NCI-H2081 (cell line): ENCODE data around the gene BCAT1.
"Not testable (repeated sequence)": the region's sequence is repeated elsewhere in the genome, so short reads cannot be mapped to it uniquely, and the experiment has no call there.

ENCODE experiments used
- DNase-seq, 2 experiments: peaks; one replicate each; lab custom pipeline; 2025; lab: John Stamatoyannopoulos, UW

The BCAT1 gene

DNA sequence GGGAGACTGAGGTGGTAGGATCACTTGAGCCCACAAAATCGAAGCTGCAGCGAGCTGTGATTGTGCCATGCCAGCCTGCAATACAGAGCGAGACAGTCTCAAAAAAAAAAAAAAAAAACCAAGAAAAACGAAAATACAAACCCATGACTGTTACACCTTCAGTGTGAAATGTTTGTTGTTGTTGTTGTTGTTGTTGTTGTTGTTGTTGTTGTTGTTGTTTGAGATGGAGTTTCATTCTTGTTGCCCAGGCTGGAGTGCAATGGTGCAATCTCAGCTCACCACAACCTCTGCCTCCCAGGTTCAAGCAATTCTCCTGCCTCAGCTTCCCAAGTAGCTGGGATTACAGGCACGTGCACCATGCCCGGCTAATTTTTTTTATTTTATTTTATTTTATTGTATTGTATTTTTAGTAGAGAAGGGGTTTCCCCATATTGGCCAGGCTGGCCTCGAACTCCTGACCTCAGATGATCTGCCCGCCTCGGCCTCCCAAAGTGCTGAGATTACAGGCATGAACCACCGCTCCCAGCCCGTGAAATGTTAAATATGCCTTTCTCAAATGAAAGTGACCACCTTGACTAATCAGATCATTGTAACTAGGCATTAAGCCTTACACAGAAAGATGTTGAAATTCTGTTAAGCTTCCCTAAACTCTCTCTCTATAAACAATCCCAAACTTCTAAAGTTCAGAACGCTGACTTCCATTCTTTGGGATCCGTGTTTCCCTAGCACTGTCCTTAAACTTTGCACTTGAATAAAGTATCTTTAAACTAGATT, 20.2 kb downstream of the BCAT1 start:
- not testable (repeated sequence) for DNase-seq

- DNase-seq, result no peak
Observed at GRCh38 chr12:24928131-24928530, 20.8 kb downstream of the BCAT1 start.

DNA sequence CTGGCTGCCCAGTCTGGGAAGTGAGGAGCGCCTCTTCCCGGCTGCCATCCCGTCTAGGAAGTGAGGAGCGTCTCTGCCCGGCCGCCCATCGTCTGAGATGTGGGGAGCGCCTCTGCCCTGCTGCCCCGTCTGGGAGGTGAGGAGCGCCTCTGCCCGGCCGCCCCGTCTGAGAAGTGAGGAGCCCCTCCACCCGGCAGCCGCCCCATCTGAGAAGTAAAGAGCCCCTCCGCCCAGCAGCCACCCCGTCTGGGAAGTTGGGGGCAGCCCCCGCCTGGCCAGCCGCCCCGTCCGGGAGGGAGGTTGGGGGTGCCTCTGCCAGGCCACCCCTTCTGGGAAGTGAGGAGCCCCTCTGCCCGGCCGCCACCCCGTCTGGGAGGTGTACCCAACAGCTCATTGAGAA, 22.8 kb downstream of the BCAT1 start:
- DNase-seq, result not testable (repeated sequence)

GRCh38 chr12:24922090-24922489, 26.8 kb downstream of the BCAT1 start:
- no peak for DNase-seq

GRCh38 chr12:24921251-24922038, 27.5 kb downstream of the BCAT1 start:
- DNase-seq, result no peak

DNA sequence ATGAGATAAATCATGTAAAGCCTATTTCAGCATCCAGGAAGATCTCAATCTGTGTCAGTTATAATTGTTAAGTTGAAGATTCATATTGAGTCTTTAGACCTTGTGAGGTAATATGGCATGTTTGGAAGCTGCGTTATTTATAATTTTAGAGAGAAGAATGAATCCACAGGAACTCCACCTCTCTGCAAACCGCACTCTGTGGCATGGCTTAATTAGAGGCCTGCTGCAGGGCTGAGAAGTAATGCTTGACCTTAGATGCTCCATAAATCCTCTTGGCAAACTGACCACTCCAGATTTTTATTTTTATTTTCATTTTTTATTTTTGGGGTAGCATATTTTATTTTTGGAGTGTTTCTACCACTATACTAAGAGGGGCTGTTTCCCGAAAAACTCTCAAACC, 28.8 kb downstream of the BCAT1 start:
- DNase-seq, result no peak

DNA sequence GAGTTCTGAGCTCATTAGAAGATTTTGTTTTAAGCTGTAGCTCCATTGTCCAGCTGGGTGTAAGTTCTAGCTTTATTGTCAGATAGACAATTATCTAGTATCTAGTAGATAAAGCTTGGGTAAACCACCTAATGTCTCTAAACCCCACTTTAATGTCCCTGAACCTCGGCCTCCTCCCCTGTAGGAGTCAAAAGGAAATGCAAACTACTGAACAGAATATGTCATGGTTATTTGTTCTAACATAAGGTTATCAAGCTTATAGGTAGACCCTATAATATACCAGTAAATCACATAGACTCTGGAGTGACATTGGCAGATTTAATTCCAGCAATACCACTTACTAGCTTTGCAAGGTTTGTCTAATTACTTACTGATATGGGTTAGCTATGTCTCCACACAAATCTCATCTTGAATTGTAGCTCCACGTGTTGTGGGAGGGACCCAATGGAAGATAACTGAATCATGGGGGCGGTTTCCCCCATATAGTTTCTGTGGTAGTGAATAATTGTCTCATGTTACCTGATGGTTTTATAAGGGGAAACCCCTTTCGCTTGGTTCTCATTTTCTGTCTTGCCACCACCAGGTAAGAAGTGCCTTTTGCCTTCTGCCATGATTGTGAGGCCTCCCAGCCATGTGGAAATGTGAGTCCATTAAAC, 29.4 kb downstream of the BCAT1 start:
- DNase-seq, result no peak

GRCh38 chr12:24918596-24918995, 30.3 kb downstream of the BCAT1 start:
- DNase-seq, result no peak

DNA sequence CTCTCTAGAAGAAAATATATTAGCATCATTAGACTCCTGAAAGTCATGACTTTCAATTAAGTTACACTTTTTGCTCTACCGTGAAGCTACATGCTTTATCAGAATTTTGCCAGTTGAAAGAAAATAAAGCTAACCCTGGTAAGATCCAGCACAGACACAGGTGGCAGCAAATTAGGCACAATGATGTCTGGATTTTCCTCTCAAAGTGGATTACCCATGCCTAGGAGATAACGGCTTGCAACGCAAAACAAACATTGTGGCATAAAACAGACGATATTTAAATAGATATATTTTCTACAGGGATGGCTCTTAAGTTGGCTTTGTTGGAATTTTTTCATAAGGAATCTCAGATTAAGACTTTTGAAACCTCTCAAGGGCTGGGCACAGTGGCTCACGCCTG, 33.4 kb downstream of the BCAT1 start:
- no peak for DNase-seq

DNA sequence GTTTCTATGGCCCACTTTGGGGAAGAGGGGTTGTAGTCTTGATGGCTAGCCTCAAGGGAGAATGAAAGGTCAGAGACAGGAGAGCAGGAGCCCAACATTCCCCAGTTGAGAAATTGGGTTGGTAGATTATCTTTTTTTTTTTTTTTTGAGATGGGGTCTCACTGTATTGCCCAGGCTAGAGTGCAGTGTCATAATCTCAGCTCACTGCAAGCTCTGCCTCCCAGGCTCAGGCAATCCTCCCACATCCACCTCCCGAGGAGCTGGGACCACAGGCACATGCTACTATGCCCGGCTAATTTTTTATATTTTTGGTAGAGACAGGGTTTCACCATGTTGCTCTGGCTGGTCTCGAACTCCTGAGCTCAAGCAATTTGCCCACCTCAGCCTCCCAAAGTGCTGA, 34.9 kb downstream of the BCAT1 start:
- no peak for DNase-seq

DNA sequence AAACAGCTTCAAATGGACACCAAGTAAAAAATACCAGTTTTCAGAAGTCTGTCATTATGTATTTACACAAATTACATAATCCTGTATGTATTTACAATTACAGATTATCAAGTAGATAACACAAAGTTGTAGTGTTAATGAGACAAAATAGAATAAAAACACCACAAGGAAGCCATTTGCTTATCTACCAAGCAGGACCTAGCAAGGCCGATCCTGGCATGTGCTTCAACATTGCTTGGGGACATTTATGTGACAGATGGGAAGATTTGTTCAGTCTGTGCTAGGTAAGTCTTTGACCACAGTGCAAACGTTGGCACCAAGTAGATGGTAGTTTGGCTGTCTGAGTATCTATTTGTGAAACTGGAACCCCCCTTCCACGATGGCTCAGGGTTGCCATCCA, 35.8 kb downstream of the BCAT1 start:
- DNase-seq, result peak in 1 of 2 experiments; percentile 9

DNA sequence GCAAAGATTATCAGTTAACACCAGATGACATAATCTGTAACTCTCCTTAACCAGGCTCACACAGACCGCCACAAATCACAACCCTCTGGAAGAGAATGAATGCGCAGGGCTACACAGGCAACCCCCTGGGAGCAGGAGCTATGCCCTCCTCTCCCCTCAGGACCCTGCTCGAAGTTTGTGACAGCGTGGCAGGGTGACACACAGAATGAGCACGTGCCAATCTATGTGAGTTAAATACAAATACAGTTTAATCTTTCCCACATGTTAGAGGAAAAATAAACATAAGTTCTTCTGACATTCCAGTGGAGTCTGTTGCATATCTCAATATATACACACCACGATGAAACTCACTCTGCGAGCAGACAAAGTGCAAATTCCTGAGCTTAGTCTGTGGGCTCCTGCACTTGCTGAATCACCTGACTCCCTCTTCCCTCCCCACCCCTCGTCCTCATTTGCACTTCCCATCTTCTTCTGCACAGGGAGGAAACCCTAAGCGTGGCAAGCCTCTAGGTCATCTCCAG, 37.6 kb downstream of the BCAT1 start:
- no peak for DNase-seq

GRCh38 chr12:24910192-24910591, 38.7 kb downstream of the BCAT1 start:
- DNase-seq, result not testable (repeated sequence)

GRCh38 chr12:24909667-24910066, 39.2 kb downstream of the BCAT1 start:
- no peak for DNase-seq

GRCh38 chr12:24907464-24907863, 41.4 kb downstream of the BCAT1 start:
- no peak for DNase-seq

DNA sequence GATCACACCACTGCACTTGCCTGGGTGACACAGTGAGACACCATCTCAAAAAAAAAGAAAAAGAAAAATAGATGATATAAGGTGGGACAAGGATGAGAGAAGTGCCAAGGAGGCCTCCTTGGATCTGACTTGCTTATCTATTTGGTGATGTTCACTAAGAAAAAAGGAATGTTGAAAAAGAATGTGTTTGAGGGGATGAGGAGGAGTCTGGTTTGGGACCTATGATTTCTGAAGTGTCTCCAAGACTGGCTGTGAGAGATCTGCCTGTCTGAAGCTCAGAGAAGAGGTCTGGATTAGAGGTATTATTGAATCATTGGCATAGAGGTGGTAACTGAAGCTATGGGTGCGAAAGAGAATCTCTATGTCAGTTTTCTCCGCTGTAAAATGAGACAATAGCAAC, 42.8 kb downstream of the BCAT1 start:
- no peak for DNase-seq

- DNase-seq, result no peak
Observed at GRCh38 chr12:24905431-24905830, 43.5 kb downstream of the BCAT1 start.

GRCh38 chr12:24904871-24905270, 44.0 kb downstream of the BCAT1 start:
- no peak for DNase-seq

DNA sequence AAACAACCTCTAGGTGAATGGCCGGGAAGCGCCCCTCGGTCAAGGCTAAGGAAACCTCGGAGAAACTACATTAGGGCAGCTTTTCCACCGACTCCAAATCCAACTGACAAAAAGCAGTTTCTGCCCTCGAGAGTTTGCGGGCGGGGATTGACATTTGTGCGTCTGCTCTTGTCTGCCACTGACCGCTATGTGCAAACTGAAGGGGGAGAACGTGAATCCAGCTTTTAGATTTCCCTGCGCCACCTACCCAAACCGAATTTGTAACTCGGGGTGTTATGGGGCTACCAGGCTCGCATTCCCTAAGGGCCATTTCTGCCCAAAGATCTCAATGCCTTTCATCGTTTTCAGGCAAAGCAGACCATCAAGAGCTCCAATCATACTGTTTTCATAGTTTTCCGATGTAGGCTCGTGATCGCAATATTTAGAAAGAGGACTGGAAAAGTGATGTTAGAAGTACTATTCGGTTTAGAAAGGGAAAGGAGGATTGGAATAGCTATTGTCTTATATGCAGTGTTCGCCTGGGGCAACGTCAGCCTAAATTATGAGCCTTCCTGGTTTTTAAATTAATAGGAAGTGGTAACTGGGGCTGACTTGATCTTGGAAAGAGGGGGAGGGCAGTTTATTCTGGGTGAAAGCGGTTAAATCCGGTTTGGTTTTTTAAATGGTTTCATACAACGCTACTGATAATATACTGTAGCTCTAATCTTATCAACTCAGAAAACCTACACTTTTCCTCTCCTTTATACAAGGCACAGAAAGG, 45.4 kb downstream of the BCAT1 start:
- no peak for DNase-seq

DNA sequence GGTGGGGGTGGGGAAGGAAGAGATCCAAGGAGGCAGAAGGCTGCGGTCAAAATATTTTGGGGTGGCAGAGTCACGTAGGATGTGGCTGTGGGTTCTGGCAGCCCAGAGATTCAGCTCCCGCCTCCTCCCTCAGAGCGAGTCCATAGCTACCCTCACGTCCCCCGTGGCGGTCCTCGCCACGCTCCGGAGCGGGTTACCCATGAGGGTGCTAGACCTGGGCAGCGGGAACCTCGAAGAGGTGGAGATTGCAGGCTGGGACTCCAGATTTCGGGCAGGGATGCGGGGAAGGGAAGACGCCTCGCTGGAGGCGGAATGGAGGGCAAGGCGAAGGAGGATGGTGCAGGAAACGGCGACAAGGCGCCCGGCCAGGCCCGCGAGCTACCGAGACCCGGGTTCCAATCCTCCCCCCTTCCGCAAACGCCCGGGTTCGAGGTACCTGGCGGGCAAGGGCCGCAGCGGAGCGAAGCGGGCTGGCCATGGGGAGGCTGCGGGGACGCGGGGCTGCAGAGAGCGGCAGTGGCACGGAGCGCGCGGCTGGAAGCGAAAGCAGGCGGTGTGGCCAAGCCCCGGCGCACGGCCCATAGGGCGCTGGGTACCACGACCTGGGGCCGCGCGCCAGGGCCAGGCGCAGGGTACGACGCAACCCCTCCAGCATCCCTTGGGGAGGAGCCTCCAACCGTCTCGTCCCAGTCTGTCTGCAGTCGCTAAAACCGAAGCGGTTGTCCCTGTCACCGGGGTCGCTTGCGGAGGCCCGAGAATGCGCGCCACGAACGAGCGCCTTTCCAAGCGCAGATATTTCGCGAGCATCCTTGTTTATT, 46.2 kb downstream of the BCAT1 start:
- peak in 1 of 2 experiments; percentile 14 for DNase-seq
